Skeletal muscle satellite cell (primary cell): Measurements from ENCODE around the gene PHF21A.
"Not testable (repeated sequence)": the region's sequence is repeated elsewhere in the genome, so short reads cannot be mapped to it uniquely, and the experiment has no call there.

Source experiments
- H3K27me3 ChIP-seq: 2 replicates; pipeline ENCODE4 v1.7.0; 2013; ENCODE audit warnings: low read length; ENCODE audit not compliant: control insufficient read depth, insufficient read depth
- H3K36me3 ChIP-seq: 2 replicates; pipeline ENCODE4 v1.7.0; 2013; ENCODE audit warnings: mild to moderate bottlenecking, control low read depth, low read length; ENCODE audit not compliant: insufficient read depth
- H3K4me1 ChIP-seq: 2 replicates; pipeline ENCODE4 v1.7.0; 2013; ENCODE audit warnings: low read length; ENCODE audit not compliant: control insufficient read depth, insufficient read depth
- H3K4me2 ChIP-seq: 2 replicates; pipeline ENCODE4 v1.7.0; 2013; ENCODE audit warnings: mild to moderate bottlenecking, low read length
- H3K4me3 ChIP-seq: 2 replicates; pipeline ENCODE4 v1.7.0; 2013; ENCODE audit warnings: low read length
- H3K9ac ChIP-seq: 2 replicates; pipeline ENCODE4 v1.7.0; 2013; ENCODE audit warnings: mild to moderate bottlenecking, low read depth, low read length, moderate library complexity
- H3K9me3 ChIP-seq: replicated peaks from 2 replicates; pipeline ENCODE4 v1.7.0; 2013; ENCODE audit warnings: mild to moderate bottlenecking, control low read depth, low read length

PHF21A gene

DNA sequence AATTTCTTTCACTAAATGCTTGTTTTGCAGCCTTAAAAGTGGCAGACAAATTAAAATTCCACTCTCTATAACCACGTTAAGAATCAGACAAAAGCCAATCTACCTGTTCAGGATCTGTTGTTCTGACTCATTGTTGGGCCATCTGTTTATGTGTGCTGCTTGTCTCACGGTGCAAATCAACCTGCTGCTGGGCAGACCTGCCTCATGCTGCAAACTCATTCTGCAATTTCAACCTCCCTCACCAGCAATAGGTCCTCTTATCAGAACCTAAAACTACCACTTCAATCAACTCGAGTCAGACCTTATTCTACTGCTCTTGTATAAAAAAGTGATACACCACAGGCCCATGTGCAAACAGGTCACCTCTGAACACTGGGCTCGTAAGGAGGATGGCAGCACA lies 123.7 kb downstream of the PHF21A start:
- H3K4me2 ChIP-seq = no peak overlapping the region
- H3K9me3 ChIP-seq = no peaks in the 10 kb centered on the region
- no peaks in the 10 kb centered on the region for H3K36me3 ChIP-seq
- H3K9ac ChIP-seq = no peak overlapping the region
- H3K4me3 ChIP-seq = no peak overlapping the region
- peaks cover 16% of the 10 kb centered on the region for H3K4me1 ChIP-seq
- no peaks in the 10 kb centered on the region for H3K27me3 ChIP-seq

- no peaks in the 10 kb centered on the region for H3K9me3 ChIP-seq
- H3K4me1 ChIP-seq = no peaks in the 10 kb centered on the region
- no peak overlapping the region for H3K9ac ChIP-seq
- no peak overlapping the region for H3K4me3 ChIP-seq
- H3K27me3 ChIP-seq = no peaks in the 10 kb centered on the region
- H3K36me3 ChIP-seq = no peaks in the 10 kb centered on the region
- H3K4me2 ChIP-seq = no peak overlapping the region
These were observed 125.9 kb downstream of the PHF21A start for GRCh38 chr11:45995342-45995734.

- Histone ChIP-seq H3K4me3 (no peak overlapping the region), H3K9me3 (no peaks in the 10 kb centered on the region), H3K4me2 (no peak overlapping the region), H3K27me3 (no peaks in the 10 kb centered on the region), H3K4me1 (no peaks in the 10 kb centered on the region), H3K36me3 (no peaks in the 10 kb centered on the region), H3K9ac (no peak overlapping the region)
These were observed 126.6 kb downstream of the PHF21A start for GRCh38 chr11:45994371-45995341.

DNA sequence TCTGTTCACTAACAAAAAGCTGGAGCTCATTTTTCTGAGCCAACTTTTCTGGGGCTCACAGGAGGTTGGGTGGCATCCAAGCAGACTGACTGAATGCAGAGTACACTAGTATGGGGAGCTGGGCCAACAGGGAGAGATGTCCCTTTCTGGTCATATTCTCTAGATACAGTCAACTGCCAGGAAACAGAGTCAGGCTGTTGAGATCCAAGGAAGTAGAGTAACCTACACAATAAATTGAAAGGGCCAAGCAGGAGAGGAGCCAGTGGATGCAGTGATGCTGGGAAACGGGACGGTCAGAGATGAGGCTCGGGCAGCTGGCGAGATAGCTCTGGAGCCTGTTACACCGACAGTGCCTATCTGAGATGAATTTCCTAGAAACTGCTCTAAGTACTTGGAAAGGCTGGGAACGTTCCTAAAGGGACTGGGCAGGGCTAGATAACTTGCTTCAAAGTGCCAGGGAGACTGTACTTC lies 127.7 kb downstream of the PHF21A start:
- Histone ChIP-seq H3K4me3 (no peak overlapping the region), H3K36me3 (no peaks in the 10 kb centered on the region), H3K27me3 (no peaks in the 10 kb centered on the region), H3K4me1 (no peaks in the 10 kb centered on the region), H3K4me2 (no peak overlapping the region), H3K9ac (no peak overlapping the region), H3K9me3 (no peaks in the 10 kb centered on the region)

- H3K9ac ChIP-seq = no peak overlapping the region
These were observed 132.3 kb downstream of the PHF21A start for GRCh38 chr11:45988921-45989320.

DNA sequence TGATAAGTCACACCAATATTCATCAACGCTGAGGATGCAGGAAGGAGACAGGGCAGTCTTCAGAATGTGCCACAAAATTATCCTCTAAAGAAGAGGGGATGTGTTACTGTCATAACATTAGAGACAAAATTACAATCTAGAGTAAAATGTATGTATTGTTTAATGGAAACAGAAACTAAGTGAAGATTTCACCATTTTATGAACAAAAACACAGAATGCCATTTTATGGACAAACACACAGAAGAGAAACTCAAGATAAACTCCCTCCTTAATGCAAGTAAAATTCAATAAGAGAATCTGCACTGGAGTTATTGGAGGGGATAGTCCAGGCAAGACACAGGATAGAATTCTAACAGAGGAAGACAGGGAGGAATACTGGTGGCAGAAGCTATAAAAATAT lies 136.0 kb downstream of the PHF21A start:
- Histone ChIP-seq H3K4me3 (no peak overlapping the region), H3K27me3 (no peaks in the 10 kb centered on the region), H3K4me2 (no peak overlapping the region), H3K9ac (no peak overlapping the region), H3K9me3 (no peaks in the 10 kb centered on the region), H3K4me1 (peaks cover 7% of the 10 kb centered on the region), H3K36me3 (no peaks in the 10 kb centered on the region)

More at GRCh38 chr11:45988921-45989320, 132.3 kb downstream of the PHF21A start:
- no peak overlapping the region for H3K4me3 ChIP-seq
- H3K4me2 ChIP-seq = no peak overlapping the region
- no peaks in the 10 kb centered on the region for H3K36me3 ChIP-seq
- H3K27me3 ChIP-seq = no peaks in the 10 kb centered on the region
- no peaks in the 10 kb centered on the region for H3K9me3 ChIP-seq
- H3K4me1 ChIP-seq = no peaks in the 10 kb centered on the region

DNA sequence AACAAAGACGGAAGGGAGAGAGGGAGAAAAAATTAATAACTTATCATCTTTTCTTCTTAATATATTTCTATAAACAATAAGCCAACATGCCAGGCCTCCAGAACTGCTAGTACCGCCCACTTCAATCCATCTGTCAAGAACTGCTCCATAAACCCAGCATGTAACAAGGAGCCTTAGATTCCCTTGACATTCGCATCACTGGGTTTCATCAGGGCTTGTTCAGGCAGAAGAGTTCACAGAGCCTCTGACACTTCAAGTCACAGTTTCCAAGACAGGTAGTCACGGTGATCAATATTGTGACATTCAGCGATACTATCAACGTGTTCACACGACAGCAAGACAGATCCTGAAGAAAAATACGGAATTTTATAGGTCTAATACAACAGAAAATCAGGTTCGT lies 137.1 kb downstream of the PHF21A start:
- H3K4me3 ChIP-seq = no peak overlapping the region
- peaks cover 7% of the 10 kb centered on the region for H3K4me1 ChIP-seq
- H3K9me3 ChIP-seq = no peaks in the 10 kb centered on the region
- H3K27me3 ChIP-seq = no peaks in the 10 kb centered on the region
- H3K4me2 ChIP-seq = no peak overlapping the region
- no peak overlapping the region for H3K9ac ChIP-seq
- peaks cover 6% of the 10 kb centered on the region for H3K36me3 ChIP-seq

GRCh38 chr11:45983471-45983845 lies 137.8 kb downstream of the PHF21A start:
- Histone ChIP-seq H3K4me1 (peaks cover 7% of the 10 kb centered on the region), H3K4me3 (no peak overlapping the region)

GRCh38 chr11:45982656-45983470 lies 138.4 kb downstream of the PHF21A start:
- Histone ChIP-seq H3K9ac (no peak overlapping the region), H3K27me3 (no peaks in the 10 kb centered on the region), H3K9me3 (no peaks in the 10 kb centered on the region), H3K4me1 (peaks cover 7% of the 10 kb centered on the region), H3K36me3 (peaks cover 15% of the 10 kb centered on the region), H3K4me3 (no peak overlapping the region), H3K4me2 (peak overlapping the region; percentile 0)

More at GRCh38 chr11:45983471-45983845, 137.8 kb downstream of the PHF21A start:
- peaks cover 12% of the 10 kb centered on the region for H3K36me3 ChIP-seq
- no peaks in the 10 kb centered on the region for H3K27me3 ChIP-seq
- no peak overlapping the region for H3K4me2 ChIP-seq
- no peaks in the 10 kb centered on the region for H3K9me3 ChIP-seq
- no peak overlapping the region for H3K9ac ChIP-seq

DNA sequence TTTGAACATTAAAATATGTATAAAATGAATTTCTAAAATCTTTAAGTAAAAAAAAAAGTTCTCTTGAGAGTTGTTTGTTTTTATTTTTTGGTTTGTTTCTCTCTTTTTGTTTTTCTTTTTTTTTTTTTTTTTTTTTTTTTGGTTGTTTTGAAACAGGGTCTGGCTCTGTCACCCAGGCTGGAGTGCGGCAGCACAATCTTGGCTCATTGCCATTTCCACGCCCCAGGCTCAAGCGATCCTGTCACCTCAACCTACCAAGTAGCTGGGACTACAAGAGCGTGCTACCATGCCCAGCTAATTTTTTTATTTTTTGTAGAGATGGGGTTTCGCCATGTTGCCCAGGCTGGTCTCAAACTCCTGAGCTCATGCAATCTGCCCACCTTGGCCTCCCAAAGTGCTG lies 139.4 kb downstream of the PHF21A start:
- H3K9me3 ChIP-seq, H3K4me3 ChIP-seq, H3K9ac ChIP-seq, H3K4me2 ChIP-seq, H3K27me3 ChIP-seq, H3K4me1 ChIP-seq: not testable (repeated sequence)
- H3K36me3 ChIP-seq = peaks cover 15% of the 10 kb centered on the region

GRCh38 chr11:45974806-45975205 lies 146.4 kb downstream of the PHF21A start:
- H3K27me3 ChIP-seq = no peaks in the 10 kb centered on the region
- no peak overlapping the region for H3K9ac ChIP-seq
- H3K36me3 ChIP-seq = peaks cover 20% of the 10 kb centered on the region
- no peaks in the 10 kb centered on the region for H3K4me1 ChIP-seq
- no peak overlapping the region for H3K4me3 ChIP-seq
- H3K4me2 ChIP-seq = no peak overlapping the region
- no peaks in the 10 kb centered on the region for H3K9me3 ChIP-seq
